K562 (cell line): ENCODE data around the gene PHKG2. TPM values are rescaled to one million over a fixed set of nuclear protein-coding genes. Genes with fewer than 3 reads are reported as not detected.
A peak's percentile ranks its signal among the peaks of the same experiment; 100 is the strongest.

Source experiments
- ARID1B ChIP-seq: fragments of 450-650 bp; IDR thresholded peaks from 2 replicates; pipeline ENCODE4 v1.6.1; 2016; ENCODE audit warnings: antibody characterized with exemption, mild to moderate bottlenecking, inconsistent platforms
- BACH1 ChIP-seq: fragments of 200-800 bp; sonication (Bioruptor generic); IDR thresholded peaks from 2 replicates; pipeline ENCODE4 v1.6.1; 2016; ENCODE audit warnings: missing genetic modification characterization, missing compliant biosample characterization
- CBX2 ChIP-seq: fragments of 200-600 bp; sonication (generic); IDR thresholded peaks from one replicate; pipeline ENCODE4 v1.6.1; 2012; ENCODE audit warnings: mild to moderate bottlenecking, low read length, inconsistent platforms; ENCODE audit not compliant: insufficient read depth, poor library complexity, severe bottlenecking
- DMBX1 ChIP-seq: fragments of 250-450 bp; sonication (Bioruptor Pico); IDR thresholded peaks from 2 replicates; pipeline ENCODE4 v1.8.0; 2022; ENCODE audit warnings: inconsistent platforms, mild to moderate bottlenecking, moderate library complexity, borderline replicate concordance
- EP400 ChIP-seq: fragments of 450-650 bp; IDR thresholded peaks from 2 replicates; pipeline ENCODE4 v1.6.1; 2017; ENCODE audit warnings: antibody characterized with exemption, mild to moderate bottlenecking, moderate library complexity
- GTF2F1 ChIP-seq: IDR thresholded peaks from 2 replicates; pipeline ENCODE4 v1.6.1; 2011; ENCODE audit warnings: low read depth, low read length, improper control_type of control experiment
- HDGF ChIP-seq: fragments of 450-650 bp; IDR thresholded peaks from 2 replicates; pipeline ENCODE4 v1.6.1; 2016
- MCM2 ChIP-seq: fragments of 450-650 bp; IDR thresholded peaks from 2 replicates; pipeline ENCODE4 v1.6.1; 2017; ENCODE audit warnings: low read depth, mild to moderate bottlenecking
- MTA3 ChIP-seq: fragments of 450-650 bp; formaldehyde crosslinking; IDR thresholded peaks from 2 replicates; pipeline ENCODE4 v1.6.1; 2017; ENCODE audit warnings: mild to moderate bottlenecking, borderline replicate concordance
- MTF1 ChIP-seq: fragments of 250-450 bp; sonication (Bioruptor Pico); IDR thresholded peaks from 2 replicates; pipeline ENCODE4 v1.9.0; 2021; ENCODE audit warnings: moderate library complexity, mild to moderate bottlenecking, inconsistent platforms, borderline replicate concordance
- NR3C1 ChIP-seq: sonication (generic); formaldehyde crosslinking; IDR thresholded peaks from 2 replicates; pipeline ENCODE4 v1.8.1; 2022; ENCODE audit warnings: missing genetic modification reagents
- RBM17 ChIP-seq: fragments of 200-400 bp; formaldehyde crosslinking; IDR thresholded peaks from 2 replicates; pipeline ENCODE4 v1.6.1; 2017; ENCODE audit warnings: low read depth, mild to moderate bottlenecking, low read length, borderline replicate concordance
- SIX5 ChIP-seq, 2 experiments: IDR thresholded peaks; 2 replicates each; pipeline ENCODE4 v1.6.1; 2011; ENCODE audit warnings: low read length in 2 of 2, borderline replicate concordance in 1 of 2, low read depth in 1 of 2, mild to moderate bottlenecking in 1 of 2, moderate library complexity in 1 of 2; ENCODE audit not compliant: insufficient read depth in 1 of 2
- U2AF2 ChIP-seq: fragments of 200-400 bp; formaldehyde crosslinking; optimal IDR thresholded peaks from 2 replicates; pipeline ENCODE3; 2017; ENCODE audit warnings: low read depth, mild to moderate bottlenecking, low read length
- ZFP1 ChIP-seq: fragments of 450-650 bp; formaldehyde crosslinking; IDR thresholded peaks from 2 replicates; pipeline ENCODE4 v1.4.0; 2020; ENCODE audit warnings: mild to moderate bottlenecking, mixed read lengths
- ZNF197 ChIP-seq: fragments of 200-800 bp; sonication (Bioruptor generic); IDR thresholded peaks from 2 replicates; pipeline ENCODE4 v1.6.1; 2016; ENCODE audit warnings: low read depth, missing genetic modification characterization, missing compliant biosample characterization
- polyA plus RNA-seq, 8 experiments: library from polyadenylated mRNA; depleted of rRNA in 4 of 8; stranded (reverse) in 5 of 8; unstranded in 3 of 8; fragments of >200 nt; fragmentation: Nextera tagmentation in 2 of 8; fragmentation: Illumina TruSeq in 1 of 8; extraction: Ambion mirVana in 2 of 8; extraction: Trizol in 1 of 8; gene quantifications; 2 replicates each; pipeline versions ENCODE4 v1.2.1 to v1.2.3, GENCODE V29; 2011 to 2014; ENCODE audit warnings: inconsistent platforms in 1 of 8, missing spikeins in 1 of 8
- total RNA-seq, 7 experiments: library from RNA; depleted of rRNA in 6 of 7; stranded (reverse); fragments of >200 nt in 6 of 7; fragmentation: Illumina TruSeq in 2 of 7; extraction: Trizol in 2 of 7; gene quantifications; 2 replicates each; pipeline versions ENCODE4 v1.2.1 to v1.2.3, GENCODE V29; 2011 to 2021; ENCODE audit warnings: low replicate concordance in 1 of 7
- TF ChIP-seq, protein P1 (sequence below): sonication (generic); formaldehyde crosslinking; IDR thresholded peaks from 2 replicates; pipeline ENCODE4 v1.8.0; 2022; ENCODE audit warnings: missing genetic modification reagents, mild to moderate bottlenecking, moderate library complexity, borderline replicate concordance
- TF ChIP-seq, protein P2 (sequence below): fragments of 450-650 bp; IDR thresholded peaks from 2 replicates; pipeline ENCODE4 v1.6.1; 2016; ENCODE audit warnings: borderline replicate concordance
- TF ChIP-seq, protein P3 (sequence below): fragments of 450-650 bp; IDR thresholded peaks from 2 replicates; pipeline ENCODE4 v1.6.1; 2018; ENCODE audit warnings: mild to moderate bottlenecking, low read depth; ENCODE audit not compliant: partially characterized antibody
- TF ChIP-seq, protein P4 (sequence below): sonication (generic); formaldehyde crosslinking; IDR thresholded peaks from 2 replicates; pipeline ENCODE4 v1.8.0; 2022; ENCODE audit warnings: missing genetic modification reagents, mild to moderate bottlenecking, borderline replicate concordance

PHKG2 gene
- total and polyA plus RNA-seq, 9 of the 15 experiments (the other 6 are each of a cell fraction or from before 2014, with no cell fraction given) = 5.8 to 54.2 (median 30.7) TPM

DNA sequence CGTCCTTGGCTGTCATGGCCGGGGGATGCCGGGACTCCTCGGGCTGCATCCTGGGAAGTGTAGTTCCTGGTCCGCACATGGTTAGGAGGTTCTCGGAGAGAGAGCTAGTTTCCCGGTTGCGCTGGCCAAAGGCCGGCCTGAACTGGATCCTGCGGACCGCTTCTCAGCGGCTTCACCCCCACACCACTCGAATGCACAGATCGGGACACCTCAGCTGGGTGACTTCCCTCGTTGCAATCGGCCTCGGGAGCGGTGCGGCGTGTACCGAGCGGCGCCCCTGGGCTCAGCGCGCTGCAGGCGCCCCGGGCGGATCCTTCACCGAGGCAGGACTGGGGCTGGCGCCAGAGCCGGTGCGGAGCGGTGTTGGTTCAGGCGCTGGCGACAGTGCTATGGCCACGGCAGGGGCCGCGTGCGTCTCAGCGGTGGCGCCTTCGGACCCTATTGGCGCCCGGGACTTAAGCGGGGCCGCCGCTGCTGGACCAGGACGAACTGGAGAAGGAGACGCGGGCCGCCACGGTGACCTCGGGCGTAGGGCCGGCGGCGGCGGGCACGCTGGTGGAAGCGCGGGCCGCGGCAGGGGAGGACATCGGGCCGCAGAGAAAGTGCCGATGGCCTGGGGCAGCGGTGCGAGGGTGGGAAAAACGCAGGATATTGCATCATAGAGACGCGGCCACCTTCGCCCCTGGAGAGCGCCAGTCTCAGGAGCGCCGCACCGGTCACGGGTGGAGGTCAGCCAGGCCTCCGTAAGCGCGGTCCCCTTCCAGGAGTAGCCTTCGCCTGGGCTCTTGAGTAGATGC is 27.4 kb downstream of the PHKG2 start (continued):
- TF ChIP-seq DMBX1 (CRISPR knock-in tag) (peak; percentile 66), GTF2F1 (no peak; the same call in 1 of the 2 replicates), ZNF197 (CRISPR knock-in tag) (peak; percentile 80; the same call in 1 of the 2 replicates), NR3C1 (CRISPR knock-in tag) (0 out of 2 replicates have a peak, but pooled peaks have one; percentile 77), BACH1 (no peak), MTA3 (peak; percentile 84), ZFP1 (CRISPR knock-in tag) (peak; percentile 70; the same call in 1 of the 2 replicates), MTF1 (CRISPR knock-in tag) (0 out of 2 replicates have a peak, but pooled peaks have one; percentile 26), ARID1B (no peak), SIX5 (IDR thresholded peaks at IDR 0.05; ENCODE audit: borderline replicate concordance in 1 of 2, insufficient read depth in 1 of 2, low read depth in 1 of 2, low read length in 2 of 2) (peak; percentile 86 to 91), EP400 (peak; percentile 97), CBX2 (no peak), RBM17 (no peak), MCM2 (no peak), HDGF (no peak), U2AF2 (no peak)
- TF ChIP-seq, protein P1, sequence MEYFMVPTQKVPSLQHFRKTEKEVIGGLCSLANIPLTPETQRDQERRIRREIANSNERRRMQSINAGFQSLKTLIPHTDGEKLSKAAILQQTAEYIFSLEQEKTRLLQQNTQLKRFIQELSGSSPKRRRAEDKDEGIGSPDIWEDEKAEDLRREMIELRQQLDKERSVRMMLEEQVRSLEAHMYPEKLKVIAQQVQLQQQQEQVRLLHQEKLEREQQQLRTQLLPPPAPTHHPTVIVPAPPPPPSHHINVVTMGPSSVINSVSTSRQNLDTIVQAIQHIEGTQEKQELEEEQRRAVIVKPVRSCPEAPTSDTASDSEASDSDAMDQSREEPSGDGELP = peak; percentile 80
- TF ChIP-seq, protein P2, sequence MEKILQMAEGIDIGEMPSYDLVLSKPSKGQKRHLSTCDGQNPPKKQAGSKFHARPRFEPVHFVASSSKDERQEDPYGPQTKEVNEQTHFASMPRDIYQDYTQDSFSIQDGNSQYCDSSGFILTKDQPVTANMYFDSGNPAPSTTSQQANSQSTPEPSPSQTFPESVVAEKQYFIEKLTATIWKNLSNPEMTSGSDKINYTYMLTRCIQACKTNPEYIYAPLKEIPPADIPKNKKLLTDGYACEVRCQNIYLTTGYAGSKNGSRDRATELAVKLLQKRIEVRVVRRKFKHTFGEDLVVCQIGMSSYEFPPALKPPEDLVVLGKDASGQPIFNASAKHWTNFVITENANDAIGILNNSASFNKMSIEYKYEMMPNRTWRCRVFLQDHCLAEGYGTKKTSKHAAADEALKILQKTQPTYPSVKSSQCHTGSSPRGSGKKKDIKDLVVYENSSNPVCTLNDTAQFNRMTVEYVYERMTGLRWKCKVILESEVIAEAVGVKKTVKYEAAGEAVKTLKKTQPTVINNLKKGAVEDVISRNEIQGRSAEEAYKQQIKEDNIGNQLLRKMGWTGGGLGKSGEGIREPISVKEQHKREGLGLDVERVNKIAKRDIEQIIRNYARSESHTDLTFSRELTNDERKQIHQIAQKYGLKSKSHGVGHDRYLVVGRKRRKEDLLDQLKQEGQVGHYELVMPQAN = peak; percentile 80; the same call in 1 of the 2 replicates
- TF ChIP-seq, protein P3, sequence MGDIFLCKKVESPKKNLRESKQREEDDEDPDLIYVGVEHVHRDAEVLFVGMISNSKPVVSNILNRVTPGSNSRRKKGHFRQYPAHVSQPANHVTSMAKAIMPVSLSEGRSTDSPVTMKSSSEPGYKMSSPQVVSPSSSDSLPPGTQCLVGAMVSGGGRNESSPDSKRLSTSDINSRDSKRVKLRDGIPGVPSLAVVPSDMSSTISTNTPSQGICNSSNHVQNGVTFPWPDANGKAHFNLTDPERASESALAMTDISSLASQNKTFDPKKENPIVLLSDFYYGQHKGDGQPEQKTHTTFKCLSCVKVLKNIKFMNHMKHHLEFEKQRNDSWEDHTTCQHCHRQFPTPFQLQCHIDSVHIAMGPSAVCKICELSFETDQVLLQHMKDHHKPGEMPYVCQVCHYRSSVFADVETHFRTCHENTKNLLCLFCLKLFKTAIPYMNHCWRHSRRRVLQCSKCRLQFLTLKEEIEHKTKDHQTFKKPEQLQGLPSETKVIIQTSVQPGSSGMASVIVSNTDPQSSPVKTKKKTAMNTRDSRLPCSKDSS = no peak
- TF ChIP-seq, protein P4, sequence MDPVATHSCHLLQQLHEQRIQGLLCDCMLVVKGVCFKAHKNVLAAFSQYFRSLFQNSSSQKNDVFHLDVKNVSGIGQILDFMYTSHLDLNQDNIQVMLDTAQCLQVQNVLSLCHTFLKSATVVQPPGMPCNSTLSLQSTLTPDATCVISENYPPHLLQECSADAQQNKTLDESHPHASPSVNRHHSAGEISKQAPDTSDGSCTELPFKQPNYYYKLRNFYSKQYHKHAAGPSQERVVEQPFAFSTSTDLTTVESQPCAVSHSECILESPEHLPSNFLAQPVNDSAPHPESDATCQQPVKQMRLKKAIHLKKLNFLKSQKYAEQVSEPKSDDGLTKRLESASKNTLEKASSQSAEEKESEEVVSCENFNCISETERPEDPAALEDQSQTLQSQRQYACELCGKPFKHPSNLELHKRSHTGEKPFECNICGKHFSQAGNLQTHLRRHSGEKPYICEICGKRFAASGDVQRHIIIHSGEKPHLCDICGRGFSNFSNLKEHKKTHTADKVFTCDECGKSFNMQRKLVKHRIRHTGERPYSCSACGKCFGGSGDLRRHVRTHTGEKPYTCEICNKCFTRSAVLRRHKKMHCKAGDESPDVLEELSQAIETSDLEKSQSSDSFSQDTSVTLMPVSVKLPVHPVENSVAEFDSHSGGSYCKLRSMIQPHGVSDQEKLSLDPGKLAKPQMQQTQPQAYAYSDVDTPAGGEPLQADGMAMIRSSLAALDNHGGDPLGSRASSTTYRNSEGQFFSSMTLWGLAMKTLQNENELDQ (CRISPR knock-in tag) = no peak
